Endothelial cell of hepatic sinusoid (primary cell): Measurements from ENCODE around the gene AGPAT4.

Experiments
- in situ Hi-C: cut with HindIII; loops from 2 replicates; pipeline ENCODE4 v1.10.0; 2017; ENCODE audit warnings: low sequenced_read_pairs

AGPAT4 gene

GRCh38 chr6:161150566-161150965 lies 123.3 kb downstream of the AGPAT4 start:
- in situ Hi-C loops: loop anchor here (25.0 kb wide), 1 partner anchor 212 kb away; no protein-coding TSS in a partner anchor

GRCh38 chr6:161150136-161150535 lies 123.7 kb downstream of the AGPAT4 start:
- in situ Hi-C loops: loop anchor here (25.0 kb wide), 1 partner anchor 212 kb away; no protein-coding TSS in a partner anchor

- in situ Hi-C loops: no loop called here
Measured at GRCh38 chr6:161143663-161144430, 130.0 kb downstream of the AGPAT4 start.

- in situ Hi-C loops: no loop called here
Measured at GRCh38 chr6:161142957-161143296, 130.9 kb downstream of the AGPAT4 start.

DNA sequence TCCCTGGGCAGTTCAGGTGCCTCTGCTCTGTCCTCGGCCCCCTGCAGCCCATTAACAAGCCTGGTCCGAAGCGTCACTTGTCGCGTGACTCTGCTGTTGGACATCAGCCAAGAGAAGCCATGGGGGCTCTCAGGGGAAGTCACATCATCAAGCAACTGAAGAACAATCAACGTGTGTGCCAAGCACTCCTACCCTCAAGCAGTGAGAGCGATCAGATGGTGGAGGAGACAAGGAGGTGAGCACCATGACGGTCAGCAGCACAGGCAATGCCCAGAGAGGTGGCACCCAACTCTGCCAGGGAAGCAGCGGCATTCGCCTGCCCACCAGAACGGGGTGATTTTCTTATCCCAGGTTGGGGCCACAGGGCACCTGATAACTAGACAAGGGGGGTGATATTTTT lies 132.7 kb downstream of the AGPAT4 start:
- in situ Hi-C loops: no loop called here

- in situ Hi-C loops: no loop called here
Measured at GRCh38 chr6:161140554-161140875, 133.3 kb downstream of the AGPAT4 start.

GRCh38 chr6:161139766-161140553 lies 133.9 kb downstream of the AGPAT4 start:
- in situ Hi-C loops: no loop called here

- in situ Hi-C loops: no loop called here
Measured at GRCh38 chr6:161139304-161139765, 134.5 kb downstream of the AGPAT4 start.

GRCh38 chr6:161138543-161139303 lies 135.1 kb downstream of the AGPAT4 start:
- in situ Hi-C loops: no loop called here

GRCh38 chr6:161137839-161138542 lies 135.9 kb downstream of the AGPAT4 start:
- in situ Hi-C loops: no loop called here

GRCh38 chr6:161137320-161137719 lies 136.5 kb downstream of the AGPAT4 start:
- in situ Hi-C loops: no loop called here

GRCh38 chr6:161136655-161137054 lies 137.2 kb downstream of the AGPAT4 start:
- in situ Hi-C loops: no loop called here

GRCh38 chr6:161135695-161136591 lies 137.9 kb downstream of the AGPAT4 start:
- in situ Hi-C loops: no loop called here

GRCh38 chr6:161134550-161135298 lies 139.1 kb downstream of the AGPAT4 start:
- in situ Hi-C loops: no loop called here

- in situ Hi-C loops: no loop called here
Measured at GRCh38 chr6:161133963-161134362, 139.9 kb downstream of the AGPAT4 start.

DNA sequence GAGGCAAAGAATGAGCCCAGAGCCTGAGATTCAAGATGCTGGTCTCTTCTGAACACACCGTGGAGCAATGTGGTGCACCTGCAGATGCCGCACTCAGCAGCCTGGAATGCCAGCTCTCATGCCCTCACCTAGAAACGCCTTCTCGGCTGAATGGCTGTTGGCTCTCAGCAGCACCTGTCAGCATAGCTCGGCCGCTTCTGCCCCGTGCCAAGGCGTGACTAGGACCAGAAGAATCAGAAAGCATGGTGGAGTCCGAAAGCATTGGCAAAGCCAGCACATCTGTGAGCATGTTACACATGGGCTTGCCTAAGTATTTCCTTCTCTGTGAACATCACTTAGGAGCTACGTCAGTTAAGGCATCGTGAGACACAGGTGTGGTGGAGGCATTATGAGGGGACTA lies 141.5 kb downstream of the AGPAT4 start:
- in situ Hi-C loops: no loop called here

- in situ Hi-C loops: no loop called here
Measured at GRCh38 chr6:161130967-161131766, 142.7 kb downstream of the AGPAT4 start.

DNA sequence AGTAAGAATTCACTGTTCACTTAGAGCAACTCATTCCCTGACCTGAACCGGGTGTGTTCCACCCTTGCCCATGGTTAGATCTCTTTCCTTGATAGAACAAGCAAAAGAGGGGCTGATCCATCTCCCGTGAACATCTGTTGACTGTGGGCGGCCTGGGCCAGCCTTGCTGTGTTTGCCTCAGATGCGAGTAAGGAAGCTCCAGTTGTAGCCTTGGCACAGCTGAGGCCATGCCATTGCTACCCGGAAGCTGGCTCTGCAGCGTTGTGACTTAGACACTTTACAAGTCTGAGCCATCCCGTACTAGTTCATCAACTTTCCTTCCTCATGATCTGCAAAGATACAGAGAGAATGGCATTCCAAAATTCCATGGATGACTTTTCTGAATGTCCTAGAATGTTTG lies 143.3 kb downstream of the AGPAT4 start:
- in situ Hi-C loops: no loop called here
